ENCODE results near the gene ALDH3B1. TPM values are rescaled to one million over a fixed set of nuclear protein-coding genes. Genes with fewer than 3 reads are reported as not detected.

The ALDH3B1 gene
- total RNA-seq, 1 donor from 2014 or later: not detected

DNA sequence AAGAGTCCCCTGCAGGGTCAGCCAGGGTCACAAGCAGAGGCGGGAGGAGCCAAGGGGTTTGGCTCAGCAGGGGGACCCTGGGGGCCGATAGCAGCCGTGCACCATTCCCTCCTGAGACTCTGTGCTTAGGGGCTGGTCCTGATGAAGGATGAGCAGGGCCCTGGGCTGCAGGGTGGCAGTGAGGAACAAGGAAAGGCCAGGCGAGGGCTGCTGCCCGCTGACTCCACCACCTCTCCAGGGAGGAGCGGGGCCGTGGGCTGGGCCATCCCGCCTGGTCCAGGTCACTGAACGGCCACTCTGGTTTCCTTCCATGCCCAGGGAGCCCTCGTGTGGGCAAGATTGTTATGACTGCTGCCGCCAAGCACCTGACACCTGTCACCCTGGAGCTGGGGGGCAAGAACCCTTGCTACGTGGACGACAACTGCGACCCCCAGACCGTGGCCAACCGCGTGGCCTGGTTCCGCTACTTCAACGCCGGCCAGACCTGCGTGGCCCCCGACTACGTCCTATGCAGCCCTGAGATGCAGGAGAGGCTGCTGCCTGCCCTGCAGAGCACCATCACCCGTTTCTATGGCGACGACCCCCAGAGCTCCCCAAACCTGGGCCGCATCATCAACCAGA is 11.2 kb downstream of the ALDH3B1 start:
- no peaks in the 10 kb centered on the region for H3K4me1 Mint-ChIP-seq (ENCODE audit: low read depth)
- H3K36me3 Mint-ChIP-seq (ENCODE audit: low read depth): no peaks in the 10 kb centered on the region
- no peak overlapping the region for H3K27ac Mint-ChIP-seq
- intact Hi-C loops (cut with micrococcal nuclease): no loop called here
- H3K27me3 Mint-ChIP-seq (ENCODE audit: insufficient read depth): peaks cover 5% of the 10 kb centered on the region
- H3K4me3 Mint-ChIP-seq: no peak overlapping the region
- DNase-seq (ENCODE audit: low spot score): no peak
- H3K9me3 Mint-ChIP-seq: no peaks in the 10 kb centered on the region

DNA sequence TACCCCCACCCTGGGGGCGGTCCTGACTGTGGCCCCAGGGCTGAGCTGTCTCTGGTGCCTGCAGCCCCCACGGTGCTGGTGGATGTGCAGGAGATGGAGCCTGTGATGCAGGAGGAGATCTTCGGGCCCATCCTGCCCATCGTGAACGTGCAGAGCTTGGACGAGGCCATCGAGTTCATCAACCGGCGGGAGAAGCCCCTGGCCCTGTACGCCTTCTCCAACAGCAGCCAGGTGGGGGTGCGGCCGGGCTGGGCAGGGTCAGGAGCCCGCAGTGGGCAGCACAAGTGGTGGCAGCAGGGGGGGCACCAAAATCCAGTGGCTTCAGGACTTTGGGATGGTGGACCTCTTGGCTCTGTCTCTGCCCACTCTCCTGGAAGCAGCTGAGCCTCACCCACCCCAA is 12.4 kb downstream of the ALDH3B1 start:
- H3K27me3 Mint-ChIP-seq (ENCODE audit: insufficient read depth): peaks cover 5% of the 10 kb centered on the region
- no peaks in the 10 kb centered on the region for H3K4me1 Mint-ChIP-seq (ENCODE audit: low read depth)
- H3K9me3 Mint-ChIP-seq: no peaks in the 10 kb centered on the region
- no peak for DNase-seq (ENCODE audit: low spot score)
- no peak overlapping the region for H3K27ac Mint-ChIP-seq
- intact Hi-C loops (cut with micrococcal nuclease): no loop called here
- H3K36me3 Mint-ChIP-seq (ENCODE audit: low read depth): no peaks in the 10 kb centered on the region
- no peak overlapping the region for H3K4me3 Mint-ChIP-seq

DNA sequence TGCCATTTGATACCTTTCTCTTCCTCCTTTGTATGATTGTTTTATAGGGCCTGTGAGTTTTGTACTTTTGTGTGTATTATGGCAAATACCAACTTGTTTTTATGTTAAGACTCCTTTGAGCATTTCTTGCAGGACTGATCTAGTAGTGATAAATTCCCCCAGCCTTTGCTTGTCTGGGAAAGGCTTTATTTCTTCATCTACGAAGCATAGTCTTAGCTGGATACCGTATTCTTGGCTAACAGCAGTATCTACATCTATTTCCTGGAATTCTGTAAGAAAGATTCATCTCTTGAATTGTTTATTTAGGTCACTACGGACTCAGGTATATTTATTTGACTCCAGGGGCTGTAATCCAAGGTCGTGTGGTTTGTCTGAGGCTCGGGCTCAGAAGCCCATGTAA is 14.4 kb downstream of the ALDH3B1 start:
- Mint-ChIP-seq H3K36me3 (ENCODE audit: low read depth) (no peaks in the 10 kb centered on the region), H3K4me1 (ENCODE audit: low read depth) (peaks cover 10% of the 10 kb centered on the region), H3K27ac (no peak overlapping the region), H3K9me3 (no peaks in the 10 kb centered on the region), H3K4me3 (no peak overlapping the region), H3K27me3 (ENCODE audit: insufficient read depth) (peaks cover 5% of the 10 kb centered on the region)
- no peak for DNase-seq (ENCODE audit: low spot score)
- intact Hi-C loops (cut with micrococcal nuclease): no loop called here

DNA sequence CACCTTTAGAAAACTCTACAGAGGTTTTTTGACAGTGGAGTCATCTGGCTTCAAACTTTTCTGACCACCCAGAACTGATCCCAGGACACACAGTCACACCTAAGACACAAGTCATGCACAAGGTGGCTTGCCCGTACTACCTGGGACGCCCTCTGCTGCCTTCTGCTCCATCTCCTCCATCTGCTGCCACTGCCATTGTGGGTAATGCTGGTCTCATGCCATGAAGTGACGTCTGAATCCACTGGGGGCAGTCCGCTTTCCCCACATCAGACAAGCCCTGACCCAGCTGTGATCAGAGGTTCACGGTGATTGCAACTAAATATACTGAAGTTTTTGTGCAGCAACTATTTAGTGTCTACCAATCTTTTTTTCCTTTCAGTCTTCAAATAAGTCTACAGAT is 14.9 kb downstream of the ALDH3B1 start:
- H3K36me3 Mint-ChIP-seq (ENCODE audit: low read depth): no peaks in the 10 kb centered on the region
- no peak overlapping the region for H3K27ac Mint-ChIP-seq
- intact Hi-C loops (cut with micrococcal nuclease): no loop called here
- DNase-seq (ENCODE audit: low spot score): no peak
- no peak overlapping the region for H3K4me3 Mint-ChIP-seq
- H3K9me3 Mint-ChIP-seq: no peaks in the 10 kb centered on the region
- H3K27me3 Mint-ChIP-seq (ENCODE audit: insufficient read depth): peaks cover 5% of the 10 kb centered on the region
- peaks cover 13% of the 10 kb centered on the region for H3K4me1 Mint-ChIP-seq (ENCODE audit: low read depth)

DNA sequence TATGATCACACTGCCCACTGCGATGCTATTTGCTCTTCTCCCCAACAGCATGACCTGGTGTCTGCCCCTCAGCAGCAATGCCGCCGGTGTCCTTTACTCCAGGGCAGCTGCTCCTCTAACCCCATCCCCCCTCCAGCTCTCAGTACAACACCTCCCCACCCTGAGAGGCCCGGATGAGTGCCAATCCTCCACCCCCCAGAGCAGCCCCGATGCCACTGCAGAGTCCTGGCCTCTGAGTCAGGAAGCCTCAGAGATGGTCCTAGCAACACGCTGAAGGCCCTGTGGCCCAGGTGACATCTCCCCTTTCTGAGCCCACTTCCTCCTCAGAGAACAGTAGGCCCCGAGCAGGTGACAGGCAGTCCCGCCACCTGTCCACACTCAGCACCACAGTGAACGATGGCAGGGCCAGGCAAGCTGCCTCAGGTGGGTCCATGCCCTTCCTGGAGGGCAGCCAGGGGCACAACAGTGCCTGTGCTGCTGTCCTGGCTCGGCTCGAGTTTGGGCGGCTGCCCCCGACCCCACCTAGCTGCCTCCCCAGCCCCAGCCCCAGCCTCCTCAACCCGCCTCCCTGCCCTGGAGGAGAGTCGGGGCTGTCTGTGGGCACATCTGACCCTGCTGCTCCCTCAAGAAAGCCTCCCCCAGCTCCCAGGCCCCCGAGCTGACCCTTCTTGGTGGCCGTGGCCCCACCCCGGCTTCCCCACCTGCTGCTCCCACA is 16.4 kb downstream of the ALDH3B1 start:
- H3K9me3 Mint-ChIP-seq: no peaks in the 10 kb centered on the region
- H3K36me3 Mint-ChIP-seq (ENCODE audit: low read depth): no peaks in the 10 kb centered on the region
- H3K4me3 Mint-ChIP-seq: no peak overlapping the region
- peaks cover 5% of the 10 kb centered on the region for H3K27me3 Mint-ChIP-seq (ENCODE audit: insufficient read depth)
- intact Hi-C loops (cut with micrococcal nuclease): no loop called here
- peaks cover 16% of the 10 kb centered on the region for H3K4me1 Mint-ChIP-seq (ENCODE audit: low read depth)
- no peak for DNase-seq (ENCODE audit: low spot score)
- no peak overlapping the region for H3K27ac Mint-ChIP-seq

DNA sequence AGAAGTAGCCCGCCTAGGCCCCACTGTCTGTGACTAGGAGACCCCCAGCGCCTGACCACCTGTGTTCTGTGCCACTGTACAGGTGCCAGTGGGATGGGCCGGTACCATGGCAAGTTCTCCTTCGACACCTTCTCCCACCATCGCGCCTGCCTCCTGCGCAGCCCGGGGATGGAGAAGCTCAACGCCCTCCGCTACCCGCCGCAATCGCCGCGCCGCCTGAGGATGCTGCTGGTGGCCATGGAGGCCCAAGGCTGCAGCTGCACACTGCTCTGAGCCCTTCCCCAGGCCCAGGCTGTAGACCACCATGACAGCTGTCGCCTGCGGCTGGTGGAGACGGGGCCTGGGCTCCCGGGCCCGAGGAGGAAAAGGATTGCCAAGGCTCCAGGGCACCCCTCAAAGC is 17.5 kb downstream of the ALDH3B1 start:
- intact Hi-C loops (cut with micrococcal nuclease): no loop called here
- no peak overlapping the region for H3K27ac Mint-ChIP-seq
- no peaks in the 10 kb centered on the region for H3K36me3 Mint-ChIP-seq (ENCODE audit: low read depth)
- no peak overlapping the region for H3K4me3 Mint-ChIP-seq
- peaks cover 5% of the 10 kb centered on the region for H3K27me3 Mint-ChIP-seq (ENCODE audit: insufficient read depth)
- H3K4me1 Mint-ChIP-seq (ENCODE audit: low read depth): peaks cover 20% of the 10 kb centered on the region
- DNase-seq (ENCODE audit: low spot score): no peak
- H3K9me3 Mint-ChIP-seq: no peaks in the 10 kb centered on the region

DNA sequence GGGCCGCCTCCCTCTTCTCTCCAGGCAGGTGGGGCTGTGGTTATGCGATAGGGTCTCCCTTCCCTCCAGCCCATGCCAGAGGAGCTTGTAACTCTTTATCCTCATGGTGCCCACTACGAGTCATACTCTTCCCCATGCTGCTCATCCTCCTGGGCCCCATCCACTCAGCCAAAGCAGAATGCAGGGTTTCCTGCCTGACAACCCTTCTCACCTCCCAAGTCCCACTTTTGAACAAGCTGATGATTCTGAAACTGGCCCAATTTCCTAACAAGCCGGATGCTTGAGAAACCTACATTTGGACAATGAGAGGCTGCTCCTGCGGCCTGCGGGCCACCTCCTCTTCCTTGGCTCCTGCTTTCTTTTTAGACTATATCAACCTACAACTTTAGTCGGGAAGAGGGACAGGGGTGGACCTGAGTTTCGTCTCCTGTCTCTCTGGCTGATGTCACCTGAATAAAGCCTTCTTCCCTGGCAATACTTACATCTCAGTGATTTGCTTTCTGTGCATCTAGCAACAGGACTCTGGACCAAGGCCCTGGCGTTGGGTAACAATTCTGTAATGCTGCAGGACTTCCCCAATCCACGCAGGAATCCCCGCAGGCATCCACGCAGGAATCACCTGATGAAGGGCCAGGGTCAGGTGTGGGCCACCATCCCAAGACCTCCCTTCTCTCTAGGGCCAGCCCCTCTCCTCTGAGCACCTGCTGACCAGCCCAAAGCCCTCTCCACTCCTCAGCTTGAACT is 18.8 kb downstream of the ALDH3B1 start:
- H3K4me1 Mint-ChIP-seq (ENCODE audit: low read depth): peaks cover 20% of the 10 kb centered on the region
- H3K4me3 Mint-ChIP-seq: peak overlapping the region; percentile 92
- no peak for DNase-seq (ENCODE audit: low spot score)
- peak overlapping the region; percentile 82 for H3K27ac Mint-ChIP-seq
- intact Hi-C loops (cut with micrococcal nuclease): no loop called here
- H3K9me3 Mint-ChIP-seq: no peaks in the 10 kb centered on the region
- peaks cover 5% of the 10 kb centered on the region for H3K27me3 Mint-ChIP-seq (ENCODE audit: insufficient read depth)
- H3K36me3 Mint-ChIP-seq (ENCODE audit: low read depth): no peaks in the 10 kb centered on the region

DNA sequence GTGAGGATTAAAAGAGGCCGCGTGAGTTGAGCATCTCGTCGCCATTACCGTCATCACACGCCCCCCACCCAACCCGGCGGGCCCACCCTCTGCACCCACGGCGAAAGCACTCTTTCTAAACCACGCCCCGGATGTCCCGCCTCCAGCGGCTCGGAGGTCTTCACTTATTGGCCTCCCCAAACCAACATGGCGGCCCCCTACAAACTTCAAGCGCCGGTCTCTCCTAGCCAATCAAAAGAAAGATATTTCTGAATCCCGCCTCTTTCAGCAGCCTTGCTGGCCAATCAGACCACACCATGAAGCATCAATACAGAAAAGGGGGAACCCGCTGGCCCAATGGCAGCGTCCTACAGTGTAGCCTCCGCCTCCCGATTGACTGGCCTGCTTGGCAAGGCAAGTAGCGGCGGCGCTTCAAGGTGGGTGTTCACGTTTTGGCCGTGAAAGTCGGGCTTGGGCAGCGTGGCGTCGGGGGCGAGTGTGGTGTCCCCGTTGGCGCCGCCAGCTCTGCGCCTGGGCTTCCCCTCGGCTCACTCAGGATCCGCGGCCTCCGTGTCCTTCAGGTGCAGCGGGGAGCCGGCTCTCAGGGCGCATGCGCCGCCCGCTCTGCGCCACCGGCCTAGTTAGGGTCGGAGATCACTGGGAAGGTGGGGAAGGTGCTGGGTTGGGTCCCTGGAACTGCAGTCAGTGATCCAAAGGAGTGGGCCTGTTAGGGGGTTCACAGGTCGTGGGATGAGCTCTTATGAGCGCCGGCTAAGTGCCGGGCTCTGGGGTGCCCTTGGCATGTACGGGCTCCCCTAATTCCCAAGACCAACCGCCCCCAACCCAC is 20.4 kb downstream of the ALDH3B1 start, which contains the start of gene NDUFS8:
Gene NDUFS8 (plus strand): TSS at position 364 of the 826 bp plus-strand sequence. CDS start 1,471 bp downstream, outside the sequence.
- H3K27ac Mint-ChIP-seq: peak within 1 kb of the TSS; percentile 82
- peaks cover 1% of the 10 kb centered on the region for H3K27me3 Mint-ChIP-seq (ENCODE audit: insufficient read depth)
- H3K36me3 Mint-ChIP-seq (ENCODE audit: low read depth): no peaks in the 10 kb centered on the region
- DNase-seq (ENCODE audit: low spot score): peak; percentile 96
- peaks cover 20% of the 10 kb centered on the region for H3K4me1 Mint-ChIP-seq (ENCODE audit: low read depth)
- H3K4me3 Mint-ChIP-seq: peak within 1 kb of the TSS; percentile 92
- H3K9me3 Mint-ChIP-seq: no peaks in the 10 kb centered on the region
- intact Hi-C loops (cut with micrococcal nuclease): loop anchor here (1.0 kb wide), 7 partner anchors 9 to 522 kb away; partner anchors contain the start of genes CDK2AP2, CHKA, TCIRG1 and UNC93B1

DNA sequence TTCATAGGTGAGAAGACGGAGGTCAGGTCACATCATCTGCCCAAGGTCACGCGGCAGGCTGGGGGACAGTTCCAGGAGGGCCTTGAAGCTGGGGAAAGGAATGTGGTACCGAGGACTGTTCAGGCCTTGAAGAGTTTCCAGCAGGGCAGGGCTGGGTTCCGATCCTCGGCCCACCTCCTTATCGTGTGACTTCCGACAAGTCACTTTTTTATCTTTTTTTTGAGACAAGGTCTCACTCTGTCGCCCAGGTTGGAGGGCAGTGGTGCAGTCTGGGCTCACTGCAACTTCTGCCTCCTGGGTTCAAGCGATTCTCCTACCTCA is 21.0 kb downstream of the ALDH3B1 start:
- no peaks in the 10 kb centered on the region for H3K27me3 Mint-ChIP-seq (ENCODE audit: insufficient read depth)
- peak overlapping the region; percentile 92 for H3K4me3 Mint-ChIP-seq
- no peaks in the 10 kb centered on the region for H3K36me3 Mint-ChIP-seq (ENCODE audit: low read depth)
- H3K4me1 Mint-ChIP-seq (ENCODE audit: low read depth): peaks cover 20% of the 10 kb centered on the region
- H3K27ac Mint-ChIP-seq: peak overlapping the region; percentile 82
- no peak for DNase-seq (ENCODE audit: low spot score)
- no peaks in the 10 kb centered on the region for H3K9me3 Mint-ChIP-seq
- intact Hi-C loops (cut with micrococcal nuclease): no loop called here

DNA sequence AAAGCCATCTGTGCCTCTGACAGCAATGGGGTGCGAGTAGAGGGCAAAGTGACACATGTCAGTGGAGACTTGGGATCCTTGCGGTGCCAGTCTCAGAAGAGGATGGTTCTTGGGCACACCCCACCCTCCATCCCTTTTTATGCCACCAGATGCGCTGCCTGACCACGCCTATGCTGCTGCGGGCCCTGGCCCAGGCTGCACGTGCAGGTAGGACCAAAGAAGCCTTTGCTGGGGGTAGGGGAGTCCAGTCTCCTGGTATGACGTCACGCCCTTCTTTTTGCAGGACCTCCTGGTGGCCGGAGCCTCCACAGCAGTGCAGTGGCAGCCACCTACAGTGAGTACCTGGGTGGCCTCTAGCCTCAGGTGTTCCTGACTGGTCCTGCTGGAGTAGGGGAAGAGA is 21.9 kb downstream of the ALDH3B1 start:
- Mint-ChIP-seq H3K4me1 (ENCODE audit: low read depth) (peaks cover 24% of the 10 kb centered on the region), H3K27me3 (ENCODE audit: insufficient read depth) (no peaks in the 10 kb centered on the region), H3K9me3 (no peaks in the 10 kb centered on the region), H3K36me3 (ENCODE audit: low read depth) (peaks cover 2% of the 10 kb centered on the region), H3K4me3 (peak overlapping the region; percentile 92), H3K27ac (no peak overlapping the region)
- no peak for DNase-seq (ENCODE audit: low spot score)
- intact Hi-C loops (cut with micrococcal nuclease): no loop called here

DNA sequence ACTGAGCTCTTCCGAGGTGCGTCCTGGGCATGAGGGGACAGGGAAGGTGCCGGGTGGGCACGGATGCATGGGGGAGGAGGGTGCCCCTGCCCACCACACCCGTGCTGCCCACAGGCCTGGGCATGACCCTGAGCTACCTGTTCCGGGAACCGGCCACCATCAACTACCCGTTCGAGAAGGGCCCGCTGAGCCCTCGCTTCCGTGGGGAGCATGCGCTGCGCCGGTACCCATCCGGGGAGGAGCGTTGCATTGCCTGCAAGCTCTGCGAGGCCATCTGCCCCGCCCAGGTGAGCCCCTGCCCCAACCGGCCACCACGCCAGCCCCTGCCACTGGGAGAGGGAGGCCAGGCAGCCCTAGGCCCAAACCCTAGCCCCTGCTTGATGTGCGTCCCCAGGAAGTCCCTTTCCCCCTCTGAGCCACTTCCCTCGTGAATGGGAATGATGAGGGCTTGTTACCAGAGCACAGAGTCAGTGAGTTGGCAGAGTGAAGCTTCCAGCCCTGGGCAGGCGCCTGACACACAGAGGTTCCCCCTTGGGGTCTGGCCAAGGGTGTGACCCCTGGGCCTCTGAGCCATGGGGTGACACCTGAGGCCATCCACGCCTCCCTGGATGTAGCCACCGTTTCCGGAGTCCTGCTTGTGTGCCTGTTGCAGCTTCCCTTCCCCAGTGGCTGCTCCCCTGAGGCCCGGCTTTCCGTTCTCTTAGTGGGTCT is 23.0 kb downstream of the ALDH3B1 start:
- DNase-seq (ENCODE audit: low spot score): no peak
- intact Hi-C loops (cut with micrococcal nuclease): no loop called here
- no peak overlapping the region for H3K27ac Mint-ChIP-seq
- H3K9me3 Mint-ChIP-seq: no peaks in the 10 kb centered on the region
- H3K4me1 Mint-ChIP-seq (ENCODE audit: low read depth): peaks cover 30% of the 10 kb centered on the region
- peak overlapping the region; percentile 33 for H3K4me3 Mint-ChIP-seq
- peaks cover 2% of the 10 kb centered on the region for H3K36me3 Mint-ChIP-seq (ENCODE audit: low read depth)
- H3K27me3 Mint-ChIP-seq (ENCODE audit: insufficient read depth): no peaks in the 10 kb centered on the region

DNA sequence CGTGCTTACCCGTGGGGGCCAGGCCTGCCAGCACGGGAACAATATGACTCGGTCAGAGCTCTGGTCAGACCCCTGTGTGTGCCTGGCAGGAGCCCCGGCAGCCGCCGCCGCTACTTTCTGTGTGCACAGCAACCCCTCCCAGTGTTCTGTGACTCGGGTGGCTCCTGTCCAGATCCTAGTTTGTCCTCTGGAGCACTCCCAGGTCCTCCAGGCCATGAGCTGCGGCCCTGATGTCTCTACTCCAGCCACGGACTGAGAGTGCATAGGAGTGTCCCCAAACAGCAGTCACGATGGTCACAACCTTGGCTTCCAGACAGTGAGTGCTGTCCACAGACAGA is 23.6 kb downstream of the ALDH3B1 start:
- Mint-ChIP-seq H3K4me3 (peak overlapping the region; percentile 33), H3K27me3 (ENCODE audit: insufficient read depth) (no peaks in the 10 kb centered on the region), H3K36me3 (ENCODE audit: low read depth) (peaks cover 2% of the 10 kb centered on the region), H3K4me1 (ENCODE audit: low read depth) (peaks cover 29% of the 10 kb centered on the region), H3K9me3 (no peaks in the 10 kb centered on the region), H3K27ac (no peak overlapping the region)
- intact Hi-C loops (cut with micrococcal nuclease): no loop called here
- DNase-seq (ENCODE audit: low spot score): no peak
